Rectal smooth muscle tissue (tissue), 1 donor: ENCODE data around the gene EPHA4.

Source experiments
- H3K27ac ChIP-seq: one replicate; pipeline ENCODE4 v1.7.0; 2013; ENCODE audit warnings: low read depth, low read length, inconsistent platforms
- H3K27me3 ChIP-seq: one replicate; pipeline ENCODE4 v1.7.0; 2013; ENCODE audit warnings: low read length; ENCODE audit not compliant: control insufficient read depth, insufficient read depth
- H3K36me3 ChIP-seq: one replicate; pipeline ENCODE4 v1.7.0; 2013; ENCODE audit warnings: low read length; ENCODE audit not compliant: control insufficient read depth, insufficient read depth
- H3K4me1 ChIP-seq: one replicate; pipeline ENCODE4 v1.7.0; 2013; ENCODE audit warnings: low read length; ENCODE audit not compliant: control insufficient read depth, insufficient read depth
- H3K4me3 ChIP-seq: one replicate; pipeline ENCODE4 v1.7.0; 2013; ENCODE audit warnings: low read length
- H3K9ac ChIP-seq: one replicate; pipeline ENCODE4 v1.7.0; 2013; ENCODE audit warnings: low read length

EPHA4 gene

DNA sequence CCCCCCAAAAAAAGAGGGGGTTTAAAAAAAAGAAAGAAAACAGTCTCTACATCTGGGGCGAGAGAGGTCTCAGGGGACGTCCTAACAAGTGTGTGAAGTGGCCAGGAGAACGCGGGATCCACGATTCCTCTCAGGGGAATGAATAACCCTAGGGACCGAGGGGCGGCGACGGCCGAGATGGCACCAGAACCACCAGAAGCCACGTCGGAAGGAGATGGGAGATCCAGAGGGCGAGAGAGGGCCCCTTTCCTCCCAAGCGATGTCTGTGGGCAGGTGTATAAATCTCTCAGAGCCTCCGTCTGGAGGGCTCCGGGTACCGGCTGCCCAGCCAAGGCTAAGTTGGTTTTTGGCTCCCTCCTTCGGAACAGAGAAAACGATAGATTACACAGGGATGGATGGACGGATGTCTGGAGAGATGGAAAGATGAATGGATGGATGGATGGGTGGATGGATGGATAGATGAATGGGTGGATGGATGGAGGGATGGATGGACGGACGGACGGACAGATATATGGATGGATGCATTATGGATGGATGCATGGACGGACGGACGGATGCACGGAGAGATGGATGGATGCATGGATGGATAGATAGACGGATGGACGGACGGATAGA, 1.7 kb downstream of the EPHA4 start:
- H3K4me1 ChIP-seq: peaks cover 4% of the 10 kb centered on the region
- no peak overlapping the region for H3K9ac ChIP-seq
- H3K4me3 ChIP-seq: peak overlapping the region; percentile 96
- H3K36me3 ChIP-seq: no peaks in the 10 kb centered on the region
- H3K27ac ChIP-seq: no peak overlapping the region
- H3K27me3 ChIP-seq: peaks cover 5% of the 10 kb centered on the region

DNA sequence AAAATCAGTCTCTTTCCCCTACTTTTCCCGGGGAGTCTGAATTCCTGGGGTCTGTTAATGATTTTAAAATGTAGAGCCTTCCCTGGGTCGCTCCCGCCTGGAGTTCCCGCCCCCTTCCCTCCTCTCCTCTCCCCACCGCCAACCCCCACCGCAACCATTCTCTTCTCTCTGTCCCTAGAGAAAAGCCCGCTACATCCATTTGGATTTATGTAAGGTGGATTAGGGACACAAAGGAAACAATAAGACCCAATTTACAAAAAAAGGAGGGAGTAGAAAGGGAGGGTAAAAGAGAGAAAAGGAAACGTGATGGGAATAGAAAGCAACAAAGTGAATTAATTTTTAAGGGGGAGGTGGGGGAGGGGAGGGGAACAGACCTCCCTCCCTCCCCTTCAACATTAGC, 2.2 kb downstream of the EPHA4 start:
- no peak overlapping the region for H3K9ac ChIP-seq
- peaks cover 5% of the 10 kb centered on the region for H3K27me3 ChIP-seq
- peak overlapping the region; percentile 96 for H3K4me3 ChIP-seq
- H3K4me1 ChIP-seq: peaks cover 4% of the 10 kb centered on the region
- no peaks in the 10 kb centered on the region for H3K36me3 ChIP-seq
- no peak overlapping the region for H3K27ac ChIP-seq

DNA sequence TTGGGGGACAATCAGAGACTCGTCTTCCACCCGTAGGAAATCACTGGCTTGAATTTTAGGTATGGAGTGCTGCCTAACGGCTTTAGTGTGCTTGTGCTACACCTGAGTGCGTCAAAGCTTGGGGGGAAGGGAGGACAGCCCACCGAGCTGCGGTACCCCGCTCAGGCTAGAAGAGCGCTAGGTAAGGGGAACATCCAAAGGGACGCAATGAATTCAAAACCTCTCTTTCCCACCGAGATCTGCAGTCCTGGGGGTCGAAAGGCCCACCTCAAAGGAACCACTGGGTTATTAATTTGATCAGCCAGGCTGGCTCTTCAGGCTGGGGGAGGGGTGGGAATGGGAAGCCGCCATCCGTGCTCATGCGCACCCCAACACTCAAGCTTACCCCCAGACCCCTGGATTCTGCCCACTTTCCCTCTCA, 2.7 kb downstream of the EPHA4 start:
- Histone ChIP-seq H3K4me1 (peaks cover 4% of the 10 kb centered on the region), H3K36me3 (no peaks in the 10 kb centered on the region), H3K27ac (no peak overlapping the region), H3K27me3 (peaks cover 5% of the 10 kb centered on the region), H3K9ac (no peak overlapping the region), H3K4me3 (no peak overlapping the region)

DNA sequence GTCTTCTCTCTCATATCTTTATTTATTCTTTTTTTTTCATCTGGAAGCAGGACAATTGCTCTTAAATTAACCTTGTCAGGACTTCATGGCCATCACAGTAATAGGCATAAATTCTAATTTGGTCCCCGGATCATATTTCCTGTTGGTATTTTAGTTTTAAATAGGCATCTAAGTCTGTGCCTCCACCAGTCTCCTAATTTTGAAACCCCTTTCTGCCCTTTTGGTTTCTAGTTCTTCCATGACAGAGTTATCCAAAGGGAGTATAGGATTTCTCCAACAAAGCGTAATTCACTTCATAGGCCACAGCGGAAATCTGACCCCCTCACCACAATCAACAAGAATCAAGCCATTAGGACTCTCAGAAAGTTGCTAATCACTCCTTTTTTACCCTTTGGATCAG, 3.8 kb downstream of the EPHA4 start:
- H3K9ac ChIP-seq: no peak overlapping the region
- no peak overlapping the region for H3K4me3 ChIP-seq
- no peak overlapping the region for H3K27ac ChIP-seq
- H3K36me3 ChIP-seq: peaks cover 2% of the 10 kb centered on the region
- peaks cover 5% of the 10 kb centered on the region for H3K27me3 ChIP-seq
- H3K4me1 ChIP-seq: peaks cover 4% of the 10 kb centered on the region

DNA sequence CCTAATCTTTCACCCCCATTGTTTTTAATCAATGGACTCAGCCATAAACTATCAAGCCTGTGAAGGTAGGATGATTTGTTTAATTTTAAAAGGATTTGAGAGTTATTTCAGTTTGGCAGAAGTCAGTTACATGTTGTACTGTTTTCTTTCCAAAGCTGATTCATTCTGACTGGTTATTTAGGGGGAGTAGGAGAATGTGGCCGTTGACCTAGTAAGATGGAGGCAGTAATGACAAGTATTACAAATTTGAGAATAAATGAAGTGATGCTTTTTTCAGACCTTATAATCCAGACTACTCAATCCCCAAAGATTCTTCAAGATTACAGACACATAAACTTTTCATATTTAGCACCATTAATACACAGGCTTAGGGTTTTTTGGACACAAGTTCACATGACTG, 4.3 kb downstream of the EPHA4 start:
- Histone ChIP-seq H3K27me3 (peaks cover 5% of the 10 kb centered on the region), H3K9ac (no peak overlapping the region)

DNA sequence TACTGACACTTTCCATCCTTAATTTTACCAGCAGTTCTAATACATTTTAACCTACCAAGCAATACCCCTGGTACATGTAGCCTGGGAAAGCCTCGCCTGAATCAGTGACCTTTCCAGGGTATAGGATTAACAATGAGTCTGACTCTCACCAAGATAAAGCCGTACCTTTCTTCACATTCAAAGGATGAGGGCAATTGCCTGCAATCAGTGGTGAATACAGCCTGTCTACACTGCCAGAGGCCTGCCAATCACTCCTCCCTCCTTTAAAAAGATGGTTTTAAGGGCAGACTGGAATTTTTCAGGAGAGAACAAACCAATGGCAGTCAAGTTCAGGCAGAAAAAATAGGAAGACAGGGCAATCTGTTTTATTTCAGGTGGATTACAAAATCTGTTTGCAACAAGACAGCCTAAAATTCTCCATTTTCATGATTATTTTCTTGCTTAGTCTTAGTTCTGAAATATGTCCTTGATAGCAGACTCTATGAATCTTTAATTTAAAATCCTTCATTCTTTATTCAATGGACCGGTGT, 4.8 kb downstream of the EPHA4 start:
- Histone ChIP-seq H3K27me3 (peaks cover 5% of the 10 kb centered on the region), H3K4me1 (peaks cover 4% of the 10 kb centered on the region), H3K36me3 (peaks cover 2% of the 10 kb centered on the region), H3K27ac (no peak overlapping the region), H3K9ac (no peak overlapping the region), H3K4me3 (no peak overlapping the region)

More for the DNA sequence above, 4.3 kb downstream of the EPHA4 start:
- Histone ChIP-seq H3K4me3 (no peak overlapping the region), H3K36me3 (peaks cover 2% of the 10 kb centered on the region), H3K4me1 (peaks cover 4% of the 10 kb centered on the region), H3K27ac (no peak overlapping the region)

DNA sequence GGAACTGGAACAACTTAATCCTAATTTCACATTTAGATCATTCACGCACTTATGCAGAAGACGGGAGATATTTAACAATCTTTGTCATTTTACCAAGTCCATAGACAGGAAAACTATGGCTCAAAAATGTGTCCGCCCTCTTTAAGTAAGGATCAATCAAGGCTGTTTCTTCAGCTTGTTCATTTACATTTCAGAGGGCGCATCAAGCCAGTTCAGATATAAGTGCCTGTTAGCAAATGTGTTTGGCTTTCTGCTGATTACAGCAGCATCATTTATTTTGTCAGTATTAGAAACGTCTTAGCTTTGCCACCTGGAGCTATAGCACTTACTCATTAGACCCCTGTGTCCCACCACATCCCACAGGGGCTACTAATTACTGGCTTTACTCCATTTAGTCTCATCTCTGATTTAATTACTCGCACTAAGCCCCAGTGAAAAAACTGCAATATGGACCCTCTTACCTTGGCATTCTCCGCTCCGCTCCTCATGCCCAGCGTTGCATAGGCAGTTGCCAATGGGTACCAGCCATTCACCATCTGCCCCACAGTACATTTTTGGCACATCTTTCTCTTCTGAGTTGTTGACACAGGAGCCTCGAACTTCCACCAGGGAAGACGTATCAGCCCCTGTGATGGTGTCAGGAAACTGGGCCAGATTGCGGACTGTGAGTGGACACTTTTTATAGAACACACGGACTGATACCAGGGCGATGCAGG, 8.7 kb downstream of the EPHA4 start:
- Histone ChIP-seq H3K36me3 (peaks cover 2% of the 10 kb centered on the region), H3K27me3 (no peaks in the 10 kb centered on the region), H3K4me1 (no peaks in the 10 kb centered on the region), H3K9ac (no peak overlapping the region), H3K4me3 (no peak overlapping the region), H3K27ac (no peak overlapping the region)

DNA sequence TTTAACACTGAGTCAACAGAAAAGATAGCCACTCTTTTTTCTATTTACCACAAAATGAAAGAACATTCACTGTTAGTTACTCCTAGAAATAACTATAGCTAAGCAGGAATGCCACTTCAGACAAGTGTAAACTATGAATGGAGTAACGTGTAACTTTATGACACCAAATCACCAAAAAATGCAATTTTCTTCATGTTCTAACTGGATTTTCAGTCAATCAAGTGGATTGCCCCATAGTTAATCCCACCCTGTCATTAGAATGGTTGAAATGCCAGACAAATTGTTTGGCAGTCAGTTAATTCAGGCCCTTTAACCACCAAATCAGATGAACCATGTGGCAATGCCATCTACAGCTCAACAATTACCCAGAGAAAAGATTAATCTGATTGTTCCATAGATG, 9.9 kb downstream of the EPHA4 start:
- no peak overlapping the region for H3K27ac ChIP-seq
- H3K36me3 ChIP-seq: peaks cover 2% of the 10 kb centered on the region
- no peaks in the 10 kb centered on the region for H3K4me1 ChIP-seq
- no peak overlapping the region for H3K9ac ChIP-seq
- no peak overlapping the region for H3K4me3 ChIP-seq
- no peaks in the 10 kb centered on the region for H3K27me3 ChIP-seq

DNA sequence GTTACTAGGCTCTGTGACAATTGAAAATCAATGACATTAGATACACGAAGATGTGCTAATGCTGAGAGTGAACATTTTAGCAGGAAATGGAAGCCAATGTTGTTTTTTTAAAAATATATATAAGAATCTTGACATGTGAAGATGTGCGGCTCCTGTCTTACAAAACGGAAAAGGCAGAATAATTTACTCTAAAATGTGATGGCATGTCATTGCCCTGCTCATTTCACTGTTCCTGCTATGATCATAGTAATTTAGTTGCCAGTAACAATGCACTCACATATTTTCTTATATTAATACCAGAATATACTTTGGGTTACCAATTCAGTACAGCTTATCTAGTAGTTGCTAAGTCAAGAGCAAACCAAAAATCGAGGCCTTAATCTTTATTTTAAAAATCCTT, 10.3 kb downstream of the EPHA4 start:
- no peak overlapping the region for H3K27ac ChIP-seq

DNA sequence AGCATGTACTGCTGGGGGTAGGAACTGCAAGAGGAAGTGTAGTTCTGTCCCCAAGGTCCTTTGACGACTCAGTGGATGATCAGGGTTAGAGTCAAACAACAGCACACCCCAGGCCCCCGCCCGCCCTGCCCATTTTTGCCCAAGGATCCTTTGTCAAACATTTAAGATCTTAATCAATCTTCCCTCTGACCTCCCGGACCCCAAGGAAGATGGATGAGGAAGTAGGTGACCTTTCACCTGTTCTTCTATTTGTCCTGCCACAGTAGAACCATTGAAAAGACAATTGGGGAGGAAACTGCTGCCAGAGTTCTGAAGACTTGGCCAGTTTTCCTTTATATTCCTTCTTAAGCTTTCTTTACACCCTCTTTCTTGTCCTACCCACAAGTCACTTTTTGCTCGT, 12.1 kb downstream of the EPHA4 start:
- Histone ChIP-seq H3K27me3 (no peaks in the 10 kb centered on the region), H3K4me3 (no peak overlapping the region), H3K4me1 (peaks cover 5% of the 10 kb centered on the region), H3K36me3 (peaks cover 2% of the 10 kb centered on the region), H3K9ac (no peak overlapping the region), H3K27ac (no peak overlapping the region)

More for the DNA sequence above, 10.3 kb downstream of the EPHA4 start:
- no peaks in the 10 kb centered on the region for H3K27me3 ChIP-seq
- H3K9ac ChIP-seq: no peak overlapping the region
- H3K36me3 ChIP-seq: peaks cover 2% of the 10 kb centered on the region
- H3K4me1 ChIP-seq: no peaks in the 10 kb centered on the region
- no peak overlapping the region for H3K4me3 ChIP-seq

DNA sequence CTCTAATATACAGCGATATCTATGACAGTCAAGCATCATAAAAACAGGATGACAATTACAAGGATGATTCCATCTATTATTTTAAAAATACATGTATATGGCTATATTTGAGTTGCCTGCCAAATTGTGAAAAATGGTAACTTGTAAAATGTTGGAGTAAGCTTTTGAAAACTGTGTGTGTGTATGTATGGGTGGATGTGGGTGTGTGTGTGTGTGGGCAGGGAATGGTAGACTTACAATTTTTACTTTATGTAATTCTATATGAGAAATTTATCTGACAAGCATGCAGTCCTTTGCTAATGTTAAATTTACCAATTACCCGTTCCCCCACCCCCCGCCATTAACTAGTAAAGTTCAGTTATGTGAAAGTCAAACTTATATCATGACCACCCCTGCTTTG, 14.0 kb downstream of the EPHA4 start:
- H3K36me3 ChIP-seq: no peaks in the 10 kb centered on the region
- no peak overlapping the region for H3K27ac ChIP-seq
- H3K9ac ChIP-seq: no peak overlapping the region
- no peak overlapping the region for H3K4me3 ChIP-seq
- H3K4me1 ChIP-seq: peaks cover 8% of the 10 kb centered on the region
- H3K27me3 ChIP-seq: no peaks in the 10 kb centered on the region

DNA sequence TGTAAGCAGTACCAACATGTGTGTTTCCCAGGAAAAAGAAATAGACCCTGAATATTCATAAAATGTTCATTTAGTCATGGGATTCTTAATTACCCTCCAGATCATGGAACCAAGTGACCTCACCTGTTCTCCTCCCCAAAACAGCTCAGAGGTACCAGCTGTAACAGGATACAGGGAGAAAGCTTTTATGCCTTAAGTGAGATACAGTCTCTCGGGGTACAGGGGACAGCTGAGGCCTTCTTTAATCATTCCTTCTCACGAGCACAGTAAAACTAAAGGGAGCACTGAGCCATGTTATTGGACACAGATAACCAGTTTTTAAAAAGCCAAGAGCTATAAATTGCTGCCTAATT, 16.6 kb downstream of the EPHA4 start:
- Histone ChIP-seq H3K27me3 (no peaks in the 10 kb centered on the region), H3K36me3 (no peaks in the 10 kb centered on the region), H3K4me1 (peaks cover 8% of the 10 kb centered on the region), H3K4me3 (no peak overlapping the region), H3K27ac (no peak overlapping the region), H3K9ac (no peak overlapping the region)
